Measurements from ENCODE around the gene RSPH1. TPM values are rescaled to one million over a fixed set of nuclear protein-coding genes. Genes with fewer than 3 reads are reported as not detected.

RSPH1 gene
- total RNA-seq, 2 experiments from 2014 or later = 0.34 to 0.38 TPM

GRCh38 chr21:42429856-42430255, 66.2 kb downstream of the RSPH1 start:
- peaks cover 55% of the 10 kb centered on the region for H3K4me1 ChIP-seq (ENCODE audit: insufficient read depth, low read length)
- intact Hi-C loops (cut with DNase I, micrococcal nuclease) = loop anchor here (5.0 to 10.0 kb wide), 3 partner anchors 38 to 67 kb away; partner anchors contain the start of gene RSPH1 (in 2 of the 2)
- Mint-ChIP-seq H3K4me3 (no peak overlapping the region), H3K27ac (no peak overlapping the region), H3K27me3 (no peaks in the 10 kb centered on the region), H3K9me3 (no peaks in the 10 kb centered on the region), H3K36me3 (ENCODE audit: low read depth) (peaks cover 95% of the 10 kb centered on the region), H3K4me1 (ENCODE audit: low read depth) (peaks cover 49% of the 10 kb centered on the region)
- no peaks in the 10 kb centered on the region for H3K27me3 ChIP-seq (ENCODE audit: control insufficient read depth in 1 of 2, insufficient read depth in 2 of 2, low read length in 2 of 2)
- ATAC-seq (ENCODE audit: poor library complexity) = no peak
- H3K4me3 ChIP-seq (ENCODE audit: low read length) = no peak overlapping the region
- no peak for DNase-seq
- H3K9me3 ChIP-seq (ENCODE audit: control insufficient read depth in 1 of 2, insufficient read depth in 1 of 2, low read length in 2 of 2) = peaks cover 0 to 5% of the 10 kb centered on the region in 2 experiments
- no peak overlapping the region for H3K27ac ChIP-seq (ENCODE audit: low read depth in 1 of 2, low read length in 2 of 2)
- no peak for TF ChIP-seq CTCF (IDR thresholded peaks at IDR 0.05)
- peaks cover 89% of the 10 kb centered on the region for H3K36me3 ChIP-seq (ENCODE audit: insufficient read depth, low read length)
- ChIA-PET POLR2A (interaction anchor here (1.8 kb wide), 1 partner anchor 27 kb away, joined by 6 read pairs; the partner anchor contains the start of gene UBASH3A), CTCF (no interaction called here)

- peaks cover 61% of the 10 kb centered on the region for H3K4me1 ChIP-seq (ENCODE audit: insufficient read depth, low read length)
- no peak for DNase-seq
Observed at GRCh38 chr21:42429021-42429420, 67.0 kb downstream of the RSPH1 start.

GRCh38 chr21:42427809-42428419, 68.1 kb downstream of the RSPH1 start:
- Histone ChIP-seq H3K4me1 (ENCODE audit: insufficient read depth, low read length) (peaks cover 68% of the 10 kb centered on the region), H3K36me3 (ENCODE audit: insufficient read depth, low read length) (peaks cover 81% of the 10 kb centered on the region), H3K9me3 (ENCODE audit: control insufficient read depth in 1 of 2, insufficient read depth in 1 of 2, low read length in 2 of 2) (peaks cover 0 to 5% of the 10 kb centered on the region in 2 experiments), H3K27me3 (ENCODE audit: control insufficient read depth in 1 of 2, insufficient read depth in 2 of 2, low read length in 2 of 2) (no peaks in the 10 kb centered on the region), H3K27ac (ENCODE audit: low read depth in 1 of 2, low read length in 2 of 2) (no peak overlapping the region), H3K4me3 (ENCODE audit: low read length) (no peak overlapping the region)
- Mint-ChIP-seq H3K4me3 (no peak overlapping the region), H3K9me3 (no peaks in the 10 kb centered on the region), H3K36me3 (ENCODE audit: low read depth) (peaks cover 76% of the 10 kb centered on the region), H3K27ac (peak overlapping the region; percentile 85), H3K4me1 (ENCODE audit: low read depth) (peaks cover 57% of the 10 kb centered on the region), H3K27me3 (no peaks in the 10 kb centered on the region)
- intact Hi-C loops (cut with DNase I, micrococcal nuclease) = loop anchor here (5.0 to 10.0 kb wide), 3 partner anchors 36 to 69 kb away; partner anchors contain the start of gene RSPH1 (in 2 of the 2)
- TF ChIP-seq CTCF (IDR thresholded peaks at IDR 0.05) = no peak
- POLR2A ChIA-PET = interaction anchor here (1.8 kb wide), 1 partner anchor 25 kb away, joined by 6 read pairs; the partner anchor contains the start of gene UBASH3A
- DNase-seq (no peak), ATAC-seq (ENCODE audit: poor library complexity) (no peak)
- CTCF ChIA-PET = interaction anchor here (1.0 kb wide), 1 partner anchor 47 kb away, joined by 3 read pairs; no protein-coding TSS in a partner anchor

More at GRCh38 chr21:42429021-42429420, 67.0 kb downstream of the RSPH1 start:
- Histone ChIP-seq H3K9me3 (ENCODE audit: control insufficient read depth in 1 of 2, insufficient read depth in 1 of 2, low read length in 2 of 2) (peaks cover 0 to 5% of the 10 kb centered on the region in 2 experiments), H3K27ac (ENCODE audit: low read depth in 1 of 2, low read length in 2 of 2) (no peak overlapping the region), H3K27me3 (ENCODE audit: control insufficient read depth in 1 of 2, insufficient read depth in 2 of 2, low read length in 2 of 2) (no peaks in the 10 kb centered on the region), H3K36me3 (ENCODE audit: insufficient read depth, low read length) (peaks cover 87% of the 10 kb centered on the region), H3K4me3 (ENCODE audit: low read length) (no peak overlapping the region)
- H3K9me3 Mint-ChIP-seq = no peaks in the 10 kb centered on the region
- peaks cover 49% of the 10 kb centered on the region for H3K4me1 Mint-ChIP-seq (ENCODE audit: low read depth)
- POLR2A ChIA-PET = interaction anchor here (1.8 kb wide), 1 partner anchor 26 kb away, joined by 6 read pairs; the partner anchor contains the start of gene UBASH3A
- CTCF ChIA-PET = no interaction called here
- ATAC-seq (ENCODE audit: poor library complexity) = no peak
- H3K4me3 Mint-ChIP-seq = no peak overlapping the region
- intact Hi-C loops (cut with DNase I, micrococcal nuclease) = loop anchor here (5.0 to 10.0 kb wide), 3 partner anchors 37 to 68 kb away; partner anchors contain the start of gene RSPH1 (in 2 of the 2)
- H3K27me3 Mint-ChIP-seq = no peaks in the 10 kb centered on the region
- H3K27ac Mint-ChIP-seq = peak overlapping the region; percentile 6
- H3K36me3 Mint-ChIP-seq (ENCODE audit: low read depth) = peaks cover 87% of the 10 kb centered on the region
- TF ChIP-seq CTCF (IDR thresholded peaks at IDR 0.05) = no peak

Measured in CD4-positive, alpha-beta T cell (primary cell).